Effector CD4-positive, alpha-beta T cell (primary cell): ENCODE data around the gene HDAC4.

Experiments used
- DNase-seq: peaks from one replicate; pipeline ENCODE4 v3.0.0-alpha.2; 2020

Gene HDAC4

DNA sequence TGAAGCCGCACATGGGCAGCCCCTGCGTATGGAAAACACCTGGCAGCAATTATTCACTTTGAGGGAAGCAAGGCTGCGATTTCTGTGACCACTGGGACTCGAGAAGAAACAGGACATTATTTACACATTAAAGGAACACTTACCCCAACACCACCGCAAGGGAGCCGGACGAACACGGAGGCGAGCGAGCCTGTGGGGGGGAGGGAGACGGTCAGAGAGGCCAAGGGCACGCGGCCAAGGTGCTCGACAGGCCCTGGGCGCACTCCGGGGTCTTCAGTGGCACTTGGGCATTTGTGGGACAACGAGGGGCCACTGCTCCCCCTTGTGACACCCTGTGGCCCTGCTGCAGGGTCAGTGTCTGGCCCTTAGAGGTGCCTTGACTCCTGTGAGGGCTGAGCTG, 306.0 kb downstream of the HDAC4 start:
- no peak for DNase-seq

DNA sequence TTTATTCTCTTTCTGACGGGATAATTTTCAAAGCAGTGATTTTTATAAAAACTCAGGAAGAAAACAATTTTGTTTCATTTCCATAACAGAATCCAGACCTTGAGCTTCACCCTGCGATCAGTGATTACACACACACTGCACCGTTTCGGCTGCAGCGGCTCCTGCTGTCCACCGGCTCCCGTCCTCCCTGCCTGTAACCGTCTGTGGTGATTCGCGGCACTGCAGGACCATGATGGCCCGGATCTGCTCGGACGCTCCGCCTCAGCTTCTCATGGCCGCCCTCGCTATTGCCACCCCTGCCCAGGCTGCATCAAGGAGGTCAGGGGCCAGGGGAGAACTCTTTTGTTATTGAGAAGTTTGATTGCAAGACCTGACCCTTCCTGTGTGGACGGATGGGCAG, 306.9 kb downstream of the HDAC4 start:
- DNase-seq = no peak

- DNase-seq = no peak
Observed at GRCh38 chr2:239093542-239093941, 307.3 kb downstream of the HDAC4 start.

DNA sequence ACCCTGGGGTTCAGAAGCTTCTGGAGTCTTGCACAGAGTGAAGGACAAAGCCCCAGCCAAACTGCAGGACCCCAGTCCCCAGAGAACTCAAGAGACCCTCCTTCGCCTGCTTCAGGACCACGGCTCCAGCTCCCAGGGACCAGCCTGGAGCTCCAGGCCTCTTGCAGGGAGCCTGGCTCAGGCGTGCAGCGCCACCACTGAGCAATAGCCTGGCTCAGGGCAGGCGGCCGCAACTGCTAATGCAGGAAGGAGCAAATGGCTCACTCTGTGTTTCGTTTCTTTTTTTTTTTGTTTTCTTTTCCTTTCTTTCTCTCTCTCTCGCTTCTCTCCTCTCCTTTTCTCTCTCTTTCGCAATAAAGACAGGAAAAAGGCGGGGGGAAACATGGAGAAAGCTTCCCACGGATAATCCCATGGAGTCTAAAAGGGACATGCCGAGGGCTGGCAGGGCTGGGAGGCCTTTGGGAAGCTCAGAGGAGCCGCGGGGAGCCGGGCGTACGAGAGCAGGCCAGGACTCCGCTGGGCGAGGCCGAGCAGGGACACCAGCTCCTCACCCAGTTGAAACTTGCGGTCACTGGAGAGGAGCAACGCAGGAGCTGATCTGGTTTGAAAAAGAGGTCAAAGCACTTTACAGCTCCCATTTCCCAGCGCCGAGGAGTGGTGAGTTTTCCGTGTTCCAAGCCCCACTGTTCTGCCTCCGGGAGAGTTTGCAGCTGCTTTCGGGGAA, 308.1 kb downstream of the HDAC4 start:
- no peak for DNase-seq

DNA sequence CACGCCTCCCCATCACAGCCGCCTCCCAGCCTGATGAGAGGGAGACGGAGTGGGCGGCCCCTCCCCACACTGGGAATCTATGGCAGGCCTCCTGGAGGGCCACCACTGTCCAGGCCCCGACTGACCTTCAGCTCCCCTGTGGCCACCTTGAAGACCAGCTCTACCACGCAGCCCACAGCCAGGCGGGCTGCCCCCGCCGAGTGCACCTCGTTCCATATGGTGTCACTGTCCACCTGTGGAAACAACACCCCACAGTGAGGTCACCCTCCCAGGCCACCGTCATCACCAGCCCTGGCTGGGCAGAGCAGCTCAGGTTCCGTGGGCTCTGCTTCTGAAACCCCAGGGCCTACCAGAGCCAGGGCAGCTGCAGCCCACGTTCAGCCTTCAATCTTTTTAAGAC, 310.9 kb downstream of the HDAC4 start:
- no peak for DNase-seq

- no peak for DNase-seq
Observed at GRCh38 chr2:239087046-239087710, 313.6 kb downstream of the HDAC4 start.

GRCh38 chr2:239086325-239087020, 314.3 kb downstream of the HDAC4 start:
- no peak for DNase-seq

- no peak for DNase-seq
Observed at GRCh38 chr2:239085201-239085992, 315.4 kb downstream of the HDAC4 start.

DNA sequence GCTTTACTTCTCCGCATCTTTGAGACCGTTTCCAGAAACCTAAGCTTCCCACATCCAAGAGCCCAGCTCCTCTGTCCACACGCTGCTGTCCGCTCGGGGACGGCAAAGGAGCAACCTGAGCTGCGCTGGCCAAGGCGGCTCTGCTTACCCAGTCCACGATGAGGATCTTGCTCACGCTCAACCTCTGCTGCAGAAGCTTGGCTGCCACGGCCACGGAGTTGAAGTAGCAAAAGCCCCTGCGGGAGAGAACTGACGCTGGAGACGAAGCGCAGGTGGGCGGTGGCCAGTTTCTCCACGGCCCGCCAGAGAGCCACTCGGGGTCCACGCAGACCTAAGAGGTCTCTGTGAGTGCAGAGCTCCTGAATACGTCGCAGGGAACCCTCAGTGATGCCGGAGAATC, 316.8 kb downstream of the HDAC4 start:
- DNase-seq = no peak

GRCh38 chr2:239082425-239082824, 318.4 kb downstream of the HDAC4 start:
- no peak for DNase-seq

DNA sequence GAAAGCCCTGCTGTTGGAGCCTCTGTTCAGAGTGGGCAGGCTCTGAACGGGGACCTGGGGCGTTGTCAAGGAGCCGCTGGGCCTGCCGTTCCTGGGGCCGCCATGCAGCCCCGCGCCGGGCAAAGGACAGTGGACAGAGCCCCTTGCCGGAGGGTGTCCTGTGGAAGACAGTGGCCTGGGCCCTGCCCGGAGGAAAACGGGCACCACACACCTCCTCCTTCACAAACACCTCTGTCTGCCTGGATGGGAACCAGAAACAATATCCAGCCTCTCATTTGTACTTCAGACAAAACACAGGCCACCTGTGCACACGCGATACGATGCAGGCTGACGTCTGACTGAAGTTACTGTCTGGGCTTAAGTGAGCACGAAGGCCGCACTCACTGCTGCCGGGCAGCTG, 319.2 kb downstream of the HDAC4 start:
- no peak for DNase-seq

- no peak for DNase-seq
Observed at GRCh38 chr2:239081046-239081445, 319.8 kb downstream of the HDAC4 start.

- no peak for DNase-seq
Observed at GRCh38 chr2:239079671-239080294, 321.0 kb downstream of the HDAC4 start.

DNA sequence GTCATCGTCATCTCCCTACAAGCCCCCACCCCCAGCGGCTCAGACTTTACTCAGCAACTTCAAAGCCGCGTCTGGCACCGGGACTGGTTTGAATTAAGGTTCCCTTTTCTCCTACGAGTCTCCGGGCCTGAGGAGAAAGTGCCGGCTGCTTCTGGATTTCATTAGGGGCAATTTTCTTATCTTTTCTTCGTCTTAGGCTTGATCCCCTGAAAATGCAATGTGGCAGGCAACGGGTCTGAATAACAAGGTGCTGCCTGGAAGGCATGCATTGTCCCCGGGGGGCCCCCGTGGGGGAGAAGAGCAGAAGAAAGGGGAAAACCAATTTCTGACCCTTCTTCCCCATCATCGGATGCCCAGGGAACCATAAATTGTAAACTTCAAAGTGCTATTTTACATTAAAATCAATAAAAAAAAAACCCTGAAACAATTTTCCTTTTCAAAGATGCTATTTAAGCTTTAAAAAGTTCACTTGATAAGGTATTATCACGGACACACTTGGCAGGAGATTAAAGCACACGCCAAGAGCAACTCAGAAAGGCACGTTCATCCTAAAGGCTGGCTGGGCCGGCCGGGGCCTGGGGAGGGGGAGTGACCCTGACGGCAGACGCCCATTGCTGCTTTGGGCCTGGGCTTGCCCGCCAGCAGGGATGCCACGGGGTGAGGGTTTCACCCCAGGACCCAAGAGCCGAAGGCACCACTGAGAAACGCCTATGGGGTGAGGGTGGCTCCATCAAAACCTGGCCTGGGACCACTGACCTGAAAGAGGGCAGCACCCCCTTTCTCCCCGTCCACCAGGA, 322.5 kb downstream of the HDAC4 start:
- no peak for DNase-seq

GRCh38 chr2:239077260-239077659, 323.6 kb downstream of the HDAC4 start:
- no peak for DNase-seq

DNA sequence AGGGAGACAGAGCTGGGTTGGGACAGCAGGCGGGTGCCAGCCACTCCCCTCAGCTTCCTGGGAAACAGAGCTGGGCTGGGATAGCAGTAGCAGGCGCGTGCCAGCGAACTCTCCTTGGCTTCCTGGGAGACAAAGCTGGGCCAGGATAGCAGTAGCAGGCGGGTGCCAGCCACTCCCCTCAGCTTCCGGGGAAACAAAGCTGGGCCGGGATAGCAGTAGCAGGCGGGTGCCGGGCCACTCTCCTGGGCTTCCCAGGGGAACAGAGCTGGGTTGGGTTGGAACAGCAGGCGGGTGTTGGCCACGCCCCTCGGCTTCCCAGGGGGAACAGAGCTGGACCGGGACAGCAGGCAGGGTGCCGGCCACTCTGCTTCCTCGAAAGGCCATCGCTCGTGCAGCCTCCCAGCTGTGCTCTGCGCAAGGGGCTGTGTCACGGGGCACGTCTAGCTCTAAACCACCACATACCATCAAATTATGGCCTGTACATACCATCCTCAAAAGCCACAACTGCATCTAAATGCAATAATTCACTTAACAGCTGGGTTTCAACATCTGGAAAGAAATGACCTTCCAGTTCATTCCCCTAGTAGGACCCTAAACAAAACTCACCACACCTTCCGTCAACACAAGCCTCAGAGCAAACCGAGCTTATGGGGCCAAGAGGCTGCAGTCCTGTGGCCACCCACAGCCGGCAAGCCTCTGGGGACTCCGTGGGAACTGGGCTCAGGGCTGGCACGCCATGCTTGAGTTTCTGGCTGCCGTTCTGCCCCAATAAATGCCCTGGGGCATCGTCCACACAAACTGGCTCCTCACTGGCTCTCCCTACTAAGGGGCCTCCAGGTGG, 324.7 kb downstream of the HDAC4 start:
- no peak for DNase-seq

GRCh38 chr2:239073745-239074530, 326.9 kb downstream of the HDAC4 start:
- DNase-seq = no peak

GRCh38 chr2:239073270-239073669, 327.6 kb downstream of the HDAC4 start:
- no peak for DNase-seq

DNA sequence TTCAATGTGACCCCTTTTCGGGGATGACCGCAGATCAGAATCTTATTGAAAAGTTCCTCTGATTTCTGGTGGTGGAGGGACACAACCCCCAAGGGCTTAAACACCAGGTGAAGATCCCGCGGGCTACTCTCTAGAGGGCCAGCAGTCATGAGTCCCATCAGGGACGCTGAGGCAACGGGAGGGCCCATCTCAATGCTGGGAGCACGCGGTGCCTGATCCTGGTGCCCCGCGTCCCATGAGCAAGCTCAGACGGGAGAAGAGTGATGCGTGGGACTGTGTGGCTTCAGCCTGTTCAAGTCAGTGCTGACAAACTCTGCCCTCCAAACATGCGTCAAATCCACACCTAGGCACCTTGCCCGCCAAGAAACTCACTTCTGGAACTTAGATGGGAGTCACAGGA, 328.0 kb downstream of the HDAC4 start:
- DNase-seq = no peak

- no peak for DNase-seq
Observed at GRCh38 chr2:239070466-239070865, 330.4 kb downstream of the HDAC4 start.
